Loucy (cell line): Measurements from ENCODE around the gene COX17.

Experiments used
- H2AFZ ChIP-seq: fragments of 200-600 bp; sonication (generic); 2 replicates; pipeline ENCODE4 v1.6.0; 2016; ENCODE audit warnings: antibody characterized with exemption, mild to moderate bottlenecking, low read length, moderate library complexity
- H3F3A ChIP-seq: fragments of 200-600 bp; 2 replicates; pipeline ENCODE4 v1.6.0; 2016; ENCODE audit warnings: antibody characterized with exemption, low read depth, mild to moderate bottlenecking
- H3K27me3 ChIP-seq: fragments of 200-600 bp; sonication (generic); 2 replicates; pipeline ENCODE4 v1.6.1; 2014; ENCODE audit warnings: low read length, mild to moderate bottlenecking; ENCODE audit not compliant: insufficient read depth, poor library complexity, severe bottlenecking
- H3K36me3 ChIP-seq: fragments of 200-600 bp; sonication (generic); 2 replicates; pipeline ENCODE4 v1.6.1; 2016; ENCODE audit warnings: low read length; ENCODE audit not compliant: insufficient read depth
- H3K4me1 ChIP-seq: fragments of 200-600 bp; sonication (generic); 2 replicates; pipeline ENCODE4 v1.5.1; 2014; ENCODE audit warnings: low read length, mild to moderate bottlenecking; ENCODE audit not compliant: insufficient read depth, poor library complexity, severe bottlenecking
- H3K4me2 ChIP-seq: fragments of 200-600 bp; sonication (generic); 2 replicates; pipeline ENCODE4 v1.6.0; 2014; ENCODE audit warnings: antibody characterized with exemption, low read length, low read depth, mild to moderate bottlenecking; ENCODE audit not compliant: poor library complexity, severe bottlenecking
- H3K4me3 ChIP-seq: fragments of 200-600 bp; sonication (generic); 2 replicates; pipeline ENCODE4 v1.5.1; 2014; ENCODE audit warnings: low read length, mild to moderate bottlenecking, mixed read lengths; ENCODE audit not compliant: poor library complexity, severe bottlenecking
- H3K79me2 ChIP-seq: fragments of 200-600 bp; sonication (generic); 2 replicates; pipeline ENCODE4 v1.6.1; 2014; ENCODE audit warnings: low read length; ENCODE audit not compliant: insufficient read depth
- H3K9ac ChIP-seq: fragments of 200-600 bp; sonication (generic); 2 replicates; pipeline ENCODE4 v1.6.0; 2014; ENCODE audit warnings: mild to moderate bottlenecking, low read depth, low read length, moderate library complexity; ENCODE audit not compliant: poor library complexity, severe bottlenecking
- H3K9me2 ChIP-seq: fragments of 200-600 bp; sonication (generic); replicated peaks from 2 replicates; pipeline ENCODE4 v1.6.1; 2016; ENCODE audit warnings: low read depth, low read length, mixed read lengths
- H3K9me3 ChIP-seq: fragments of 200-600 bp; sonication (generic); 2 replicates; pipeline ENCODE4 v1.6.1; 2014; ENCODE audit warnings: mild to moderate bottlenecking, antibody characterized with exemption, low read length, low read depth; ENCODE audit not compliant: insufficient read depth
- H4K20me1 ChIP-seq: fragments of 200-600 bp; sonication (generic); 2 replicates; pipeline ENCODE4 v1.6.0; 2014; ENCODE audit warnings: antibody characterized with exemption, low read length, mild to moderate bottlenecking; ENCODE audit not compliant: insufficient read depth, poor library complexity, severe bottlenecking
- CTCF ChIP-seq: fragments of 200-600 bp; sonication (generic); conservative IDR thresholded peaks from 2 replicates; pipeline ENCODE4 v1.5.1; 2014; ENCODE audit warnings: mild to moderate bottlenecking, antibody characterized with exemption, low read length
- EZH2phosphoT487 ChIP-seq: fragments of 200-600 bp; IDR thresholded peaks from 2 replicates; pipeline ENCODE4 v1.6.1; 2018; ENCODE audit warnings: antibody characterized with exemption, mild to moderate bottlenecking, moderate library complexity, borderline replicate concordance

Gene COX17

GRCh38 chr3:119628816-119629445 lies 48.3 kb downstream of the COX17 start:
- TF ChIP-seq CTCF: no peak
- no peak overlapping the region for H3K4me3 ChIP-seq
- no peaks in the 10 kb centered on the region for H3K9me2 ChIP-seq
- H2AFZ ChIP-seq: no peak overlapping the region
- H3K4me1 ChIP-seq: no peaks in the 10 kb centered on the region
- no peaks in the 10 kb centered on the region for H3K27me3 ChIP-seq
- no peaks in the 10 kb centered on the region for H3K9me3 ChIP-seq
- H3K36me3 ChIP-seq: no peaks in the 10 kb centered on the region
- no peak overlapping the region for H3K4me2 ChIP-seq
- H3F3A ChIP-seq: no peaks in the 10 kb centered on the region
- no peak overlapping the region for H3K9ac ChIP-seq
- no peaks in the 10 kb centered on the region for H4K20me1 ChIP-seq
- no peaks in the 10 kb centered on the region for H3K79me2 ChIP-seq

DNA sequence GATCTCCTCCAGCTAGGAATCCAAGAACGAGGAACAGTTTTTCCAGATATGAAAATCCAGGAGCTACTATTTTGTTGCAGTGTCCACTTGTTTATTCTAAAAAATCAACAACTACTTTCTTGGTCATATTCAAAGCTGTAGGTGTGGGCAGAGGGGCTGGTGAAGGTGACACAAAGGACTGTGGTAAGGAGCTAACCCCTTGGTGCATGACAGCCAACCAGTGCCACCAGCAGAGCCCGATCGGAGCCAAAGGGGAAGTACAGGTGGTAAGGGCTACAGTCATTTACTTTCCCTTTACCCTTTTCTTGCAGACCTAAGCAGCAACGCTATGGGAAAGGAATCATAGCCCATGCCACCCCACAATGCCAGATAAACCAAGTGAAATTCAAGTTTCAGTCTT lies 48.8 kb downstream of the COX17 start:
- Histone ChIP-seq H3K36me3 (no peaks in the 10 kb centered on the region), H3F3A (no peaks in the 10 kb centered on the region), H3K9me3 (no peaks in the 10 kb centered on the region), H3K9ac (no peak overlapping the region), H3K4me1 (no peaks in the 10 kb centered on the region), H2AFZ (no peak overlapping the region), H4K20me1 (no peaks in the 10 kb centered on the region), H3K27me3 (no peaks in the 10 kb centered on the region), H3K9me2 (no peaks in the 10 kb centered on the region), H3K79me2 (no peaks in the 10 kb centered on the region), H3K4me2 (no peak overlapping the region), H3K4me3 (no peak overlapping the region)
- no peak for TF ChIP-seq EZH2phosphoT487
- no peak for TF ChIP-seq CTCF

- H3K4me3 ChIP-seq: no peak overlapping the region
- H3K36me3 ChIP-seq: no peaks in the 10 kb centered on the region
Measured at GRCh38 chr3:119627461-119627860, 49.7 kb downstream of the COX17 start.

More at GRCh38 chr3:119627461-119627860, 49.7 kb downstream of the COX17 start:
- Histone ChIP-seq H3K9me2 (no peaks in the 10 kb centered on the region), H3K4me2 (no peak overlapping the region), H3K9ac (no peak overlapping the region), H2AFZ (no peak overlapping the region), H3K27me3 (no peaks in the 10 kb centered on the region), H4K20me1 (no peaks in the 10 kb centered on the region), H3F3A (no peaks in the 10 kb centered on the region), H3K9me3 (no peaks in the 10 kb centered on the region), H3K79me2 (no peaks in the 10 kb centered on the region), H3K4me1 (no peaks in the 10 kb centered on the region)
- TF ChIP-seq EZH2phosphoT487 (no peak), CTCF (no peak)
